AG09309 (cell line): ENCODE data around the gene ABL1.
"Not testable (repeated sequence)": the region's sequence is repeated elsewhere in the genome, so short reads cannot be mapped to it uniquely, and the experiment has no call there.

Source experiments
- DNase-seq: peaks from one replicate; pipeline ENCODE4 v3.0.0-alpha.2; 2010; ENCODE audit warnings: low read depth
- H3K4me3 ChIP-seq: 2 replicates; pipeline ENCODE4 v1.5.1; 2011; ENCODE audit warnings: mild to moderate bottlenecking, low read depth, low read length, moderate library complexity; ENCODE audit not compliant: control insufficient read depth
- CTCF ChIP-seq: IDR thresholded peaks from 2 replicates; pipeline ENCODE4 v1.5.1; 2011; ENCODE audit warnings: mild to moderate bottlenecking, low read depth, low read length, inconsistent platforms; ENCODE audit not compliant: insufficient read depth, control insufficient read depth; ENCODE audit errors: missing control alignments

The ABL1 gene

GRCh38 chr9:130834371-130835336, at the start of gene ABL1:
TSS of gene ABL1 (plus strand) at chr9:130835254. CDS start at chr9:130835447, 193 bp downstream.
- no peak for DNase-seq
- H3K4me3 ChIP-seq, result peak within 1 kb of the TSS; percentile 65
- TF ChIP-seq CTCF, result no peak

GRCh38 chr9:130785940-130786508, 49.0 kb upstream of the ABL1 start:
- TF ChIP-seq CTCF, result no peak
- DNase-seq, result no peak
- H3K4me3 ChIP-seq, result no peak overlapping the region

GRCh38 chr9:130786526-130786925, 48.5 kb upstream of the ABL1 start:
- no peak for DNase-seq
- no peak for TF ChIP-seq CTCF
- H3K4me3 ChIP-seq, result no peak overlapping the region

- no peak for DNase-seq
- H3K4me3 ChIP-seq, result no peak overlapping the region
- TF ChIP-seq CTCF, result no peak
Observed at GRCh38 chr9:130789747-130790672, 45.0 kb upstream of the ABL1 start.

GRCh38 chr9:130791303-130791894, 43.7 kb upstream of the ABL1 start:
- H3K4me3 ChIP-seq, result no peak overlapping the region
- DNase-seq, result no peak
- TF ChIP-seq CTCF, result no peak

- no peak for TF ChIP-seq CTCF
Observed at GRCh38 chr9:130793589-130793988, 41.5 kb upstream of the ABL1 start.

GRCh38 chr9:130794021-130794420, 41.0 kb upstream of the ABL1 start:
- not testable (repeated sequence) for H3K4me3 ChIP-seq, DNase-seq

More at GRCh38 chr9:130793589-130793988, 41.5 kb upstream of the ABL1 start:
- H3K4me3 ChIP-seq, result no peak overlapping the region
- no peak for DNase-seq

GRCh38 chr9:130794423-130794822, 40.6 kb upstream of the ABL1 start:
- not testable (repeated sequence) for H3K4me3 ChIP-seq
- peak; percentile 67 for DNase-seq
